ENCODE data around the gene HIPK1.

HIPK1 gene

DNA sequence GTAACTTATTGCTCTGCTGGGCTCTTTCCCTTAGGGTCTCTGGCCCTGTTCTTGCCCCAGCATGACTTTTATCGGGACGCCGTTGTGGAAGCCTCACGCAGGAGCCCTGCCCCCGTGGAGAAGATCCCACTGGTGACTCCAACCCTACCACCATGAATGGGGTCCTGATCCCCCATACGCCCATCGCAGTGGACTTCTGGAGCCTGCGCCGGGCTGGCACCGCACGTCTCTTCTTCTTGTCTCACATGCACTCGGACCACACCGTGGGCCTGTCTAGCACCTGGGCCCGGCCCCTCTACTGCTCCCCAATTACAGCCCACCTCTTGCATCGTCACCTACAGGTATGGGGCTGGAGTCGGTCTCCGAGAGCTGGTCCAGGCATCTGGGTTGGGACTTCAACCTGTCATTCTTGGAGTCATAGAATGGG, 23.7 kb upstream of the HIPK1 start:
- TF ChIP-seq, protein P1, sequence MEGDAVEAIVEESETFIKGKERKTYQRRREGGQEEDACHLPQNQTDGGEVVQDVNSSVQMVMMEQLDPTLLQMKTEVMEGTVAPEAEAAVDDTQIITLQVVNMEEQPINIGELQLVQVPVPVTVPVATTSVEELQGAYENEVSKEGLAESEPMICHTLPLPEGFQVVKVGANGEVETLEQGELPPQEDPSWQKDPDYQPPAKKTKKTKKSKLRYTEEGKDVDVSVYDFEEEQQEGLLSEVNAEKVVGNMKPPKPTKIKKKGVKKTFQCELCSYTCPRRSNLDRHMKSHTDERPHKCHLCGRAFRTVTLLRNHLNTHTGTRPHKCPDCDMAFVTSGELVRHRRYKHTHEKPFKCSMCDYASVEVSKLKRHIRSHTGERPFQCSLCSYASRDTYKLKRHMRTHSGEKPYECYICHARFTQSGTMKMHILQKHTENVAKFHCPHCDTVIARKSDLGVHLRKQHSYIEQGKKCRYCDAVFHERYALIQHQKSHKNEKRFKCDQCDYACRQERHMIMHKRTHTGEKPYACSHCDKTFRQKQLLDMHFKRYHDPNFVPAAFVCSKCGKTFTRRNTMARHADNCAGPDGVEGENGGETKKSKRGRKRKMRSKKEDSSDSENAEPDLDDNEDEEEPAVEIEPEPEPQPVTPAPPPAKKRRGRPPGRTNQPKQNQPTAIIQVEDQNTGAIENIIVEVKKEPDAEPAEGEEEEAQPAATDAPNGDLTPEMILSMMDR (IDR thresholded peaks at IDR 0.05; ENCODE audit: control extremely low read depth, extremely low read depth, low read depth, missing control alignments), result no peak
- DNase-seq (ENCODE audit: extremely low spot score), result peak; percentile 34
- CTCF ChIA-PET, result interaction anchor here (0.5 to 5.5 kb wide), 12 partner anchors 9 to 146 kb away, joined by 3 to 34 read pairs (median 6); partner anchors contain the start of genes HIPK1 and PHTF1
- POLR2A ChIA-PET, result interaction anchor here (1.5 to 3.3 kb wide), 3 partner anchors 24 to 35 kb away, joined by 3 to 40 read pairs (median 5); partner anchors contain the start of gene HIPK1

DNA sequence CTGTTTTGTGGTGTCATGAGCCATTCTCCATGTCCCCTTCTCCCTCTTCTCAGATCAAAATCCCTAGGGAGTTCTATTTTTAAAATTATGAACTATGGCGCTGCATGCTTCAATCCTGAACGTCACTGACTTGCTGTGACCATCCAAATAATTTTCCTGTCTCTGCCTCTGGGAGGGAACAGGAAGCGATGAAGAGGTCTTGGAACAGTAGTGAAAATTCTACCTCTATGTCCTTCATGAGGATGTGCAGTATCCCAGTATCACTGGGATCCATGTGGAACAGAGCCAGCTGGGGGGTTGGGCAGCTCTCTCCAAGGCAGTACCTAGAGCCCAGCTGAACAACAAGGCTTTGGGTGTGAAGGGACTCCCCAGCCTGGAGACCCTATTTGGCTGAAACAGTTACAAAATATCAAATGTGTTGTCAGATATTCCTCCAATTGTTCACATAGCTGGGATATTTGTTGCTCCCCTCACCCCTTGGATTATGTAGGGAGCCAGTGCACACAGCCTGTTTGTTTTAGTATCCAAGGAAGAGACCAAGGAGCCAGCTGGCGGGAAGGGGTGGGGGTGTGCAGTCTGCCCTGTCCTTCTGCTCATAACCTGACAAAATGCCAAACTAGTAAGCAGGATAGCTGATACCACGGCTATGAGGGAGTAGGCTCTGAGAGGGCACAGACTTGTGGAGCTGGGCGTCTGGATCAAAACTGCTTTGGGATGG, 16.4 kb upstream of the HIPK1 start:
- CTCF ChIA-PET, result interaction anchor here (0.7 to 3.0 kb wide), 5 partner anchors 12 to 78 kb away, joined by 3 to 12 read pairs (median 3); no protein-coding TSS in a partner anchor
- POLR2A ChIA-PET, result no interaction called here
- TF ChIP-seq, protein P1 (IDR thresholded peaks at IDR 0.05; ENCODE audit: control extremely low read depth, extremely low read depth, low read depth, missing control alignments), result no peak
- DNase-seq (ENCODE audit: extremely low spot score), result no peak

- TF ChIP-seq, protein P1 (IDR thresholded peaks at IDR 0.05; ENCODE audit: control extremely low read depth, extremely low read depth, low read depth, missing control alignments), result no peak
- CTCF ChIA-PET, result interaction anchor here (0.7 to 3.0 kb wide), 5 partner anchors 11 to 78 kb away, joined by 3 to 12 read pairs (median 3); no protein-coding TSS in a partner anchor
- POLR2A ChIA-PET, result no interaction called here
- DNase-seq (ENCODE audit: extremely low spot score), result no peak
Observed at GRCh38 chr1:113913312-113913668, 15.8 kb upstream of the HIPK1 start.

GRCh38 chr1:113913887-113914664, 15.0 kb upstream of the HIPK1 start:
- TF ChIP-seq, protein P1 (IDR thresholded peaks at IDR 0.05; ENCODE audit: control extremely low read depth, extremely low read depth, low read depth, missing control alignments), result no peak
- ChIA-PET CTCF (interaction anchor here (0.8 kb wide), 1 partner anchor 79 kb away, joined by 3 read pairs; no protein-coding TSS in a partner anchor), POLR2A (no interaction called here)
- no peak for DNase-seq (ENCODE audit: extremely low spot score)

DNA sequence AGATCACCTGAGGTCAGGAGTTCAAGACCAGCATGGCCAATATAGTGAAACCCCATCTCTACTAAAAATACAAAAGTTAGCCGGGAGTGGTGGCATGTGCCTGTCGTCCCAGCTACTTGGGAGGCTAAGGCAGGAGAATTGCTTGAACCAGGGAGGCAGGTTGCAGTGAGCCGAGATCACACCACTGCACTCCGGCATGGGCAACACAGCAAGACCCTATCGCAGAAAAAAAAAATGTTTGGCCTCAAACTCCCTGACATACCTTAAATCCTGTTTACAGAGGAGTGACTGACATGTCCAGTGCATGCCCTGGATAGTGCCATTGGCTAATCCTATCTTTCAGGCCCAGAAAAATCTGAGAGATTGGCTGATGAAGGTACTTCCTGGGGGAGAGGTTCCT, 12.2 kb upstream of the HIPK1 start:
- DNase-seq (ENCODE audit: extremely low spot score), result no peak
- ChIA-PET POLR2A (no interaction called here), CTCF (interaction anchor here (0.9 to 6.5 kb wide), 7 partner anchors 11 to 430 kb away, joined by 3 to 35 read pairs (median 4); partner anchors contain the start of genes AP4B1, DCLRE1B and HIPK1)
- TF ChIP-seq, protein P1 (IDR thresholded peaks at IDR 0.05; ENCODE audit: control extremely low read depth, extremely low read depth, low read depth, missing control alignments), result no peak

DNA sequence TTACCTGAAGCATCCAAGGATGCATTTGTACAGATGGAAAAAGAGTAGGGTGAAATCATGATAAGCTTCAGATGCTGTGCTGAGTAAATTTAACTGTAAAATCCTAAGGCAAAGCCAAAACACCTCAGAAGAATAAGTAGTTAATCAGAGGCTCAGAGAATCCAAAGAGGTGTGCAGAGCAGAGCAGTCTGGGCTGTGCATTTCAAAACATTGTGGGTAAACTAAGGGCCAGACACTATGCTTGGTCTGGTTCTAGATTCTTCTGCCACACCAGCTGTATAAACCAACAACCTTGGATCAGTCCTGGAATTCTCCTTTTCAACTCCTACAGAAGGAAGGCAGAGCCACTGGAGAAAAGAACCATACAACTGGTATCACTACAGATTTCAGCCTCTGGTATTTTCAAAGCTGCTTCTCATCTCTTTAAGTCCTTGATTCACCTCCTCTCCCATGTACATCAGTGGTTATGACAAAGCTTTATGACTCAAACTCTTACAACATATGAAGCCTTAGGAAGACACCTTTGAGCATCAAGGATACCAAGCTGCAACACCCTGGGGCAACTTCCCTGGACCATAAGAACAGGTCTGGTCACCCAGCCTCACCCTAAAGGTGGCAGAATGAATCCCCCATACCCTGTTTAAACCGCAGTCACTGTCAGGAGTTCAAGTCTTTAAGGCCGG, 11.6 kb upstream of the HIPK1 start:
- TF ChIP-seq, protein P1 (IDR thresholded peaks at IDR 0.05; ENCODE audit: control extremely low read depth, extremely low read depth, low read depth, missing control alignments), result no peak
- DNase-seq (ENCODE audit: extremely low spot score), result no peak
- CTCF ChIA-PET, result interaction anchor here (0.9 to 6.5 kb wide), 5 partner anchors 12 to 429 kb away, joined by 3 to 35 read pairs (median 3); partner anchors contain the start of gene HIPK1
- POLR2A ChIA-PET, result interaction anchor here (1.3 kb wide), 1 partner anchor 12 kb away, joined by 4 read pairs; the partner anchor contains the start of gene HIPK1

Measured in GM10248 (cell line).